GM21526 (cell line): ENCODE data around the gene IGF1R.

Experiments used
- ATAC-seq: cut with Tn5 transposase; IDR thresholded peaks from one replicate; pipeline ENCODE4 v1.9.1; 2021; ENCODE audit warnings: moderate library complexity; ENCODE audit not compliant: unreplicated experiment, low FRiP score

Gene IGF1R

GRCh38 chr15:98738689-98739401 is 90.5 kb downstream of the IGF1R start:
- no peak for ATAC-seq

DNA sequence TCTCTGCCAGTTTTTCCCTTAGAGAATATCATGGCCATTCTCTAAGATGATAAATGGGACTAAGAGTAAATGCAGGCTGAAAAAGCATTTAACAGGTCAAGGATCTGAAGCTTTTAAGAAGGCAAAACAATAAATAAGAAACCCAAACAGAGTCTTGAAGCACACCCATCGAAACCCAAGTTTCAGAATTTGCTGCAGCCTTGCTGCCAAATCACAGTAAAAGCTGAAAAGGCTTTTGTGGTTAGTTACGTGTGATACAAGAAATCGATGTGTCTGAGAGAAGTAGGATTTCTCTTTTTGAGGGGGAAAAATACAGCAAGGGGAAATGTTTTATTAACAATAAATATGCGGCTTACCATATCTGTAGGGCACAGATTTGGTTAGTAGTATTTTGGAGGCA is 92.0 kb downstream of the IGF1R start:
- no peak for ATAC-seq

GRCh38 chr15:98740963-98741362 is 92.6 kb downstream of the IGF1R start:
- no peak for ATAC-seq

GRCh38 chr15:98743177-98743576 is 94.8 kb downstream of the IGF1R start:
- no peak for ATAC-seq

- ATAC-seq = no peak
Observed at GRCh38 chr15:98744506-98744905, 96.2 kb downstream of the IGF1R start.

GRCh38 chr15:98745179-98745578 is 96.8 kb downstream of the IGF1R start:
- ATAC-seq = no peak

DNA sequence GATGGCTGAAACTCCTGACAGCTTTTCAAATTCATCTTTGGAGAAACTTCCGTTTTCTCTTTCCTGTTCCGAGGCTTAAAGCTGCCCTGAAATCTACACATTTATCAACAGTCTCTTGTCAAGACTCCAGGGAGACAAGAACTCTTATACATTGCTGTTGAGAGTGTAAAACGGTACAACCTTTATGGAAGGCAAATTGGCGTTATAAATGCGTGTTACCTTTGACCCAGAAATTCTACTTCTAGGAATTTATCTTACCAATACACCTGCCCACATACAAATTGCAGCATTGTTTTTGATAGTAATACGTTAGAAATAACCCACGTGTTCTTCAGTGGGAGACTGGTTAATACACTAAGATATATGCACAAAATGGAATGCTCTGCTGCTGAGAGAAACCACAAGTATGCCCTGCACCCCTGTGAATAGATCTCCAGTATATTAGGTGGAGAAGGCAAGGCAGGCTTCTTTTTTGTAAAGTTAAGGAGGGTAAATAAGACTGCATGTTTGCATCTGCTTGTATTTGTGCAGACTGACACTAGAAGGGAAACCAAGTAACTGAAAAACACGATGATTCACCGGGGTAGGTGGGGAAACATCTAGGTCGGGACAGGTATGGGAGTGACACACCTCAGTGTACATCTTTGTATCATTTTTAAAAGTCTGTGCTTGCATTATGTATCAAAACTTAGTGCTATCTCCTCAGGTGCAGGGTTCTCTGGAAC is 97.5 kb downstream of the IGF1R start:
- ATAC-seq = no peak

DNA sequence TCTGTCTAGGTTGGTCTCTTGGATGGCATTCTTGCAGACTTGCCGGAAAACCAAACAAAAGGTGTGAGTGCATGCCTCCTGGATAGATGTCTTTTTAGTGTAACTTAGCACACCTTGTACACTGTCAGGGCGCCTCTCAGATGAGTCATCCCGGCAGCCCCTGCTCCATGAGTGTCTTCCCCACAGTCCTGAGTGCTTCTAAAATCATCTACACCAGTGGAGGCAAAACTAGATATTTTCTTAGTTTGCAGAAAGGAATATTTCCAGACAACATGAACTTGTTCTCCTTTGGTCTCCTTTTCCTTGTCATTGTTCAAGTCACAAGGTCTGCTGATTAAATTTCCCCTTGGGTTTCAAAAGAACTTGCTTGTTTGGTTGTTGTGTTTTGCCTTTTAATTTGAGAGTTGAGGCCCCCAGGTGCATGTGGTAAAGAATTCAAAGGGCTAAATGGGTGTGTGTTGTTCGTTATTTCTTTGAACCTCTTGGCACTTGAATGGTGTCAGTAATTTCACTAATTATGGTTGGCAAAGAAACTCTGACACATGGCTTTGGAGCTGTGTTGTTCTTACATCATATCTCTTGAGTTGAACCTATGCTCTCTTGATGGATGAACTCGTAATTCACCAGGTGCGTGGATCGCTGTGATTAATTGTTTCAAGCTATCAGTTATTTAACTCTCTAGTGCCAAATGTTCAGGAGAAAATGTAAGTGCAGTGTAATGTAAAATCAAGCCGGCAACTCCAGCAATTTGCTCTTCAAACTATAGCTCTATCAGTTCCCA is 98.2 kb downstream of the IGF1R start:
- no peak for ATAC-seq

GRCh38 chr15:98751767-98752166 is 103.4 kb downstream of the IGF1R start:
- no peak for ATAC-seq

- no peak for ATAC-seq
Observed at GRCh38 chr15:98753726-98754656, 105.7 kb downstream of the IGF1R start.

- no peak for ATAC-seq
Observed at GRCh38 chr15:98754657-98755022, 106.3 kb downstream of the IGF1R start.

DNA sequence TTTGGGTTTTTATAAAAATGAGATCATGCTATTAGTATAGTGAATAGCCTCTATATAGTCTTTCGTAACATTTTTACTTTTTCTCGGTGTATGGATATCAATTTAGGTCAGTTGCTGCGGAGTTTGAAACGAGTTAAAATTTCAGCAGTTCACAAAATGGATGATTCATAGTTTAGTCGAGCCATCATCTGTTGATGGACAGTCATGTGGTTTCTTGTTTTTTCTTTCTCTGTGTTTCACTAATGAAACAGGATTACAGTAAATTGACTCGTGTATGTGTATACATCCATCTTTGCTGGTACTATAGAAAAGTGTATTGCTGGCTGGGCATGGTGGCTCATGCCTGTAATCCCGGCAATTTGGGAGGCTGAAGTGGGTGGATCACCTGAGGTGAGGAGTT is 106.8 kb downstream of the IGF1R start:
- ATAC-seq = no peak

DNA sequence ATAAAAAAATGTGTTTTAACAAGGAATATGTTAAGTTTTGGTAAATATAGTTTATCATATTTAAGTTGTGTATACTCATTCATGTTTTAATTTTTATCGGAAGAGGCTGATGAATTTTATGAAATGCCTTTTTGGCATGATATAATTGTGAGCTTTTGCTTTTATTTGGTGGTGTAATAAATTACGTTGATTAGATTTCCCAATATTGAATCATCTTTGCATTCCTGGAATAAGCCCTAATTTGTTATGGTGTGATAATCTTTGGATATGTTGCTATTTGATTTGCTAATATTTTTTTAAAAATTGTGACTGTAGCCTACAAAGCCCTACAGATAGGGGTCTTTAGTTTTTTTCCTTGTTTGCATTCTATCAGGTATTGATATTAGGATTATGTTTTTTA is 107.4 kb downstream of the IGF1R start:
- no peak for ATAC-seq

- no peak for ATAC-seq
Observed at GRCh38 chr15:98758224-98758623, 109.9 kb downstream of the IGF1R start.

DNA sequence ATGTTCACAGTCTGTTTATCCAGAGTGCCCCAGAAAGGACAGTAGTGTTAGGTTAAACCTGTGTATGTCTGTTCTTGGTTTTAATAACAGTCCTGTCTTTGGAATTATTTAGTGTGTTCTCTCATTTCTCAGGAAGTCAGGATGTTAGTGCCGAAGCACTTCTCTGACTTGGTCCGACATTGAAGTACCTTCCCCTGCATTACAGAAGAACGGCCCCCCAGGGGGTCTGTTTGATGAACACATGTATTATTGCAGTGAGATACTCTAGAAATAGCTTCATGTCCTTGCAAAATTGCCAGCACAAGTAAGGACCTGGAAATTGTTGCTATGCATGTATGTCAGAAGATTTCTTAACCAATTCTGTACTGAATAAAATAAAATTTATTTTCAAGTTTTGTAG is 110.9 kb downstream of the IGF1R start:
- no peak for ATAC-seq

DNA sequence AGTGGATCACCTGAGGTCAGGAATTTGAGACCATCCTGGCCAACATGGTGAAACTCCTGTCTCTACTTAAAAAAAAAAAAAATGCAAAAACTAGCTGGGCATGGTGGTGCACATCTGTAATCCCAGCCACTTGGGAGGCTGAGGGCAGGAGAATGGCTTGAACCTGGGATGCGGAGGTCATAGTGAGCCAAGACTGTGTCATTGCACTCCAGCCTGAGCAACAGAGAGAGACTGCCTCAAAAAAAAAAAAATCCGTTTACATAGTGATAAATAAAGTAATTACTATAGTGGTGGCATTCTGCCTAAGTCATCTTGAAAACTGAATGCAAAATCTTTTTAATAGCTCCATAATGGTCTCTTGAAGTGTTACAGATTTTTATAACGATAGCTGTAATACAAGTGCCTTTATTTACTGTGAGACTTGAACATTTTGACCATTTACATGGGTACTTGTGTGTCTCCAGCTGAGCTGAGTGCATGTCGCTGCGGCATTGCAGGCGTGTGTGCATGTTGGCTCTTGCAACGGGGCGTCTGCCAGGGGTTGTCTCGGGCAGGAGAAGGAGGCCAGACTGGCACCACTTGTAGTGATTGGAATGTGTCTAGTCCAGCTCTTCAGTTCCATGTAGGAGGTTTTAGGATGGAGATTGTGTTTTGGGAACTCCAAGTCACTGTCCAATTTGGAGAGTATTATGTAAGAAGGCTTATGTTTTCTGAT is 111.9 kb downstream of the IGF1R start:
- ATAC-seq = no peak

DNA sequence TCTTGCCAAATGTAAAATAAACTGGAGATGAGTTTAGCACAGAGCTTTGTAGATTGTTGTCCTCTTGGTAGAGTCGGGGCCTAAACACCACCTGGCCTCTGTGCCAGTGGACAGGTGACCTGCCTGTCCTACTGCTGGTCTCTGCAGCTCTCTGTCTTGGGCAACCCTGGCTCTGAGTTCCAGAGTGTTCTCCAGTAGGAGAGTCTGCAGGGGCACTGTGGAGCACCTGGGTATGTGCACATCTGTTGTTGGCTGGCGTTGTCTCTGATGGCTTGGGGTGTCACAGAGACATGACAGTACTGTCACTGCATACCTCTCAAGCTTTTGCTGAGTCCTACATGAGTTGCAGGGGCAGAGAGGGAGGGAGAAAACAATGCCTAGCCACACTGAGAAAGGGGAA is 112.6 kb downstream of the IGF1R start:
- no peak for ATAC-seq

- no peak for ATAC-seq
Observed at GRCh38 chr15:98763179-98763578, 114.8 kb downstream of the IGF1R start.

- no peak for ATAC-seq
Observed at GRCh38 chr15:98764291-98764690, 116.0 kb downstream of the IGF1R start.

DNA sequence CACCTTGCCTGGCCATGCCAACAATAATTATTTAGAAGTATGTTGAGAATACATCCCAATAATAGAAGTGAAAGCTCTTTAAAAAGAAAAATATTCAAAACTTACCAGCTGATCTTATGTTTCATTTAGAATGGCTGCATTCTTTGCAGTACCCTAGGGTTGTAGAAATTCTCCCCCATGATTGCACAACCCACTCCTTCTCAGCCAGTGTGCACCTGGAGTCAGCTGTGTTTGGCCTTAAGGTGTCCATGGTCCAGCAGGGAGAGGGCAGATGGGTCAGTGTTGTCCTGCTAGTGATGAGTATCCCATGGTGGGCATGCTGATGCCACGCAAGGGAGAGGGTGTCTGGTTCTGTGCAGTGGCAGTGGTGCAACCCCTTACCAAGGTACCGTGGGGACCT is 117.3 kb downstream of the IGF1R start:
- ATAC-seq = no peak
